Stimulated activated CD4-positive, alpha-beta T cell treated with anti-CD3 and anti-CD28 coated beads, Interleukin-12 subunit alpha, Interleukin-12 subunit beta, amount 100 ng/mL, for 4 hours (primary cell): ENCODE measurements around the gene EYS.
"Not testable (repeated sequence)": the region's sequence is repeated elsewhere in the genome, so short reads cannot be mapped to it uniquely, and the experiment has no call there.

Experiments used
- DNase-seq: peaks from one replicate; pipeline ENCODE4 v3.0.0-alpha.2; 2020

EYS gene

GRCh38 chr6:64263778-64264177 is 1443.2 kb downstream of the EYS start:
- no peak for DNase-seq

DNA sequence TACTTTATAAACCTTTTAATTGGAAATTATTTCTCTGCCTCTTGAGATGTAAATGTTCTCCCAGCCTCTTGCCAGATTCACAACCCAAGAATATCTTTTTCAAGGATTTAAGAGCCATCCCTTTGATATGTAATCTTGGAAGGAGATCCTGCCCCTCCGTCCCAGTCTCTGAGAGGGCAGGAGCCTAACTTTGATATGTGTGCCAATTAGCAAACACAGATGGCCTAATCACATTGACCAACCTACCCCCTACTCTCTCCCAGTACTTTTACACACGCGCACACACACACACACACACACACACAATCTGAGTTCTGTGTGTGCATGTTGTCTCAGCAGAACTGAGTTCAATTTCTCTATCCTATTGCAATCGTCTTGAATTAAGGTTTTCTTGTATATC is 1447.7 kb downstream of the EYS start:
- DNase-seq, result no peak

GRCh38 chr6:64258752-64259151 is 1448.3 kb downstream of the EYS start:
- DNase-seq, result no peak

DNA sequence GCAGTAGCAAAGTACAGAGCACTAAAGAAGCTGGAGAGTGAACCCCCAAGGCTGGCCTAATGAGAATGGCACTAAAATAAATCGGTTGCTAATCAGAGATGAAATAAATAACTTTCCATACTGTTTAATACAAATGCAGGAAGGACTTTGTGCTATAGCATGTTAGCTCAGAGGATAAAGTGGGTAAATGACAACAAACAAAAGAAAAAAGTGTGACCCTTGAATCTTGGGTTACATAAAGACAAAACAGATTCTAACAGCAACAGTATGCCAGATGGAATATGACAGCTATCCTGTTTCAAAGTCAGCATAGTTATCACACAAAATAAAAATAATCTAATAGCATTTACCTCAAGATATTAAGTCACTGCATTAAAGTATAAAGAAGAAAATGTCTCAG is 1448.7 kb downstream of the EYS start:
- DNase-seq, result no peak

DNA sequence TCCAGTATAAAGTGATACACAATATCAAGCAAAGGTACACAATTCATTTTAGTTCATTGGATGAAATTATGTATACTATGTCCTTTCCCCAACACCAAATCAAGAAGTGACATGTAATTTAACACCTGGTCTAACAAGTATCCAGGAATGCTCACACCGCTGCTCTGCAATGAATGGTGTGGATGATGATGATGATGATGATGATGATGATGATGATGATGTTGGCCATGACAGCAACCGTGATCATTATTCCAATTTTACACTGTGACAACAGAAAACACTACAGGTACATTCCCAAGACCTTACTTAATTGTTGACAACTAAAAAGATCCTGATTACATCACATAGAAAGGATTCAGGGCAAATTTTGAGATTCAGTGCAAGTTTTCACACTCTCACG is 1449.4 kb downstream of the EYS start:
- no peak for DNase-seq

DNA sequence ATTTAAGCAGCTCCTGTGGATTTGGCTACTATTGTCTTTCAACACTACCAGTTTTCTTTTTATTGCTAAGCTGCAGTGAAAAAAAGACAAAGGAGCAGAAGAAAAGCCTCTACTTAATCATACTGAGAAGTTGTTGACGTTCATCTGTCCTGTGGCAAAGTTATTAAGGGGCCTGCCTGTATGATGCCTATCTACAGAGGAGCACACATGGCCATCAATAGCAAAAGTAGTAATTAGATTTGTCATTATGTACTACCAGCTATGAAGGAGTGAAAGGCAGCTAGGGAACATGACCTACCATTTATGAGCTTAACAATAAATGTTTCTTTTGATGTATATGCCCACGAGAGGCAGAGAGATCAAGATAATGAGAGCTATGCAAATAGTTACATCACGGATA is 1450.5 kb downstream of the EYS start:
- no peak for DNase-seq

- DNase-seq, result no peak
Measured at GRCh38 chr6:64255000-64255399, 1452.0 kb downstream of the EYS start.

DNA sequence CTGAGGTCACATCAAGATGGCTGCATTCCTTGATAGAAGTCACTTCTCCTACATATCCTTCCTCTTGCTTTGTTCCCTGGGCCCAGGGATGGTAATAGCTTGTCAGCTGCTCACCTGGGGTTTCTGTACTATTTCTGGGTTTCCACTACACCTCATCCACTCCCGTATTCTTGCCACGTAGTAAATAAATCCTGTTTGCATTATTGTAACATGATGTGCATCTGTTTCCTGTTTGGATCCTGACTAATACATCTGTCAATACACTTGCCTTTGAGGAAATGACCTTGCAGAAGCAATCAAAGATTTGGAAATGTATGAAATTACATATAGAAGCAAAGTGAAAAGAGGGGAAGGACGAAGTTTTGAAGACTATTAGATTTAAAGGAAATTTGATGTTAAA is 1452.5 kb downstream of the EYS start:
- no peak for DNase-seq

- no peak for DNase-seq
Measured at GRCh38 chr6:64252256-64252655, 1454.8 kb downstream of the EYS start.

- DNase-seq, result no peak
Measured at GRCh38 chr6:64250126-64250525, 1456.9 kb downstream of the EYS start.

DNA sequence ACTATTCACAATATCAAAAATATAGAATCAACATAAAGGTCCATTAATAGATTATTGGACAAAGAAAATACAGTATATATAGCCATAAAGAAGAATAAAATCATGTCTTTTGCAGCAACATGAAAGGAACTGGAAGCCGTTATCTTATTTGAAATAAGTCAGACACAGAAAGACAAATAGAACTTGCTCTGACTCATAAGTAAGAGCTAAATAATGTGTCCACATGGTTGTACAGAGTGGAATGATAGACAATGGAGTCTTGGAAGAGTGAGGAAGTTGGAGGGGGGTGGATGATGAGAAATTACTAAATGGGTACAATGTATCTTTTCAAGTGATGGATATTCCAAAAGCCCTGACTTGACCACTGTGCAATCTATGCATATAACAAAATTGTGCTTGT is 1457.9 kb downstream of the EYS start:
- no peak for DNase-seq

DNA sequence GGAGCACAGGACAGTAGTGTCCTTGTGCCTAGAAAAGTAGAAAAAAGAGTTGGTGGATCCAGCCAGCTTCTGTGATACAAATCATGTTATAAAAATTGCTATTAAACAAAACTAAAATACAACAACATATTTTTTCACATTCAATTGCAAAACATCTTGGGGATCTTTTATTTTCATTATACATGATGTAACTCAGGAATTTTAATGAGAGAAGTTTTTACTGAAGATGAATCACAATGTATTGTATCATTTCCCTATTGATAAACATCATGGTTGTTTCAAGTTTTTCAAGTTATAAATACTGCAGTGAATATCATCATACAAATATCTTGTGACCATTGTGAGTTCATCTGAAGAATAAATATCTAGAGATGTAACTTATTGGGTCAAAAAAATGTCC is 1463.4 kb downstream of the EYS start:
- no peak for DNase-seq

DNA sequence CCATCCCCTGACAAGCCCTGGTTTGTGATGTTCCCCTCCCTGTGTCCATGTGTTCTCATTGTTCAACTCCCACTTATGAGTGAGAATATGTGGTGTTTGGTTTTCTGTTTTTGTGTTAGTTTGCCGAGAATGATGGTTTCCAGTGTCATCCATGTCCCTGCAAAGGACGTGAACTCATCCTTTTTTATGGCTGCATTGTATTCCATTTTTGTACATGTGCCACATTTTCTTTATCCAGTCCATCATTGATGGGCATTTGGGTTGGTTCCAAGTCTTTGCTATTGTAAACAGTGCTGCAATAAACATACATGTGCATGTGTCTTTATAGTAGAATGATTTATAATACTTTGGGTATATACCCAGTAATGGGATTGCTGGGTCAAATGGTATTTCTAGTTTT is 1468.1 kb downstream of the EYS start:
- not testable (repeated sequence) for DNase-seq

- DNase-seq, result no peak
Measured at GRCh38 chr6:64238071-64238470, 1469.0 kb downstream of the EYS start.

GRCh38 chr6:64233746-64234145 is 1473.3 kb downstream of the EYS start:
- no peak for DNase-seq

DNA sequence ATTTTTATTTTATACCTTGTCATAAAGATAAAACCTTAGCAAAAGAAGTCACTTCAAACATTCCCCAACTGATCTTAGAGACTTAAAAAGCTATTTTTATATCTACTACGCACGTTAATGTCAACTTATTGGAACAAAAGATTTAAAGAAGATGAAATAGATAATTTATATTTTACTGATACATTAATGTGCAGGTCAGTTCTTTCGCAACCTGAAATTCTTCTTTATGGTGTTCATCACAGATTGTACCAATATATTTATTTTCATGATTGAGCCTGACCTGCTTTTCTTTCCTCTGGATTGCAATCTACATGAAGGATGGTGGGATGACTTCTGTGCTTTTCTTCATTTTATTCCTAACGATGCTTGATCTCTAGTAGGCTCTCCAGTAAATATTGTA is 1475.1 kb downstream of the EYS start:
- no peak for DNase-seq

- DNase-seq, result no peak
Measured at GRCh38 chr6:64230530-64230929, 1476.5 kb downstream of the EYS start.

DNA sequence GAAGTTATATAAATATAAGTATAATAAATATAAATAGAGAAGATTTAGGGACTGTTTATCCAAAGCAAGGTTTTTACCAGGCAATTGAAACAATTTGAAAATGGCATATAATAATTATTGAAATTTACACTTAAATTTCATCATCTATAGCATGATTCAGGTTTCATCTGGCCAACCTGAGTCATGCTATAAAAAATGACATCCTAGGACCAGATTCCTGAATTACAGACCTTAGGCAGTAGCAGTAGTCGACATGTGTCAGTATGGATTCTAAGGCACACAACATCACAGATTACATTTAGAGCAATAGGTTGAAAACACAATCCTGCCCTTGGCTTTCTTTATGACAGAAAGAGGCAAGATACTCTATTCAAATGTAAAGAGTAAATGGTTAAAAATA is 1479.2 kb downstream of the EYS start:
- DNase-seq, result no peak

GRCh38 chr6:64225503-64225902 is 1481.5 kb downstream of the EYS start:
- no peak for DNase-seq

DNA sequence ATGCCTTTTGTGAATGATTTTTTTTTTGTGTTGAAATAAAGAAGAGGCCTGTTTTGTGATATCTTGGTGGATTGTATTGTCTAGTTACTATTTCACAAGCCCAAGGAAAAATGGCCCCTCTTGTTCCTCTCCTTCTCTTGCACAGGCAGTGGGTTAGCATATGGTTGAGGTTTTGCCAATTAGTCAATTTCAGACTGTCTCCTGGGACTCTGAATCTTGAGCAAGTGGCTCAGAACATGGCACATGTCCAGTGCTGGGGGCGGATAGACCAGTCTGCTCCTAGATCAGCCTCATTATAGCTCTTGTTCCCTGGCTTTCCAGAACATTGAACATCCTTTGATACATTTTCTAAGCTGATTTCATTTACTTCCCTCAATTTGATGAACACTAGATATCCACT is 1482.2 kb downstream of the EYS start:
- no peak for DNase-seq

GRCh38 chr6:64221776-64222175 is 1485.2 kb downstream of the EYS start:
- no peak for DNase-seq

- DNase-seq, result no peak
Measured at GRCh38 chr6:64220801-64221200, 1486.2 kb downstream of the EYS start.

- no peak for DNase-seq
Measured at GRCh38 chr6:64217721-64218620, 1489.1 kb downstream of the EYS start.

DNA sequence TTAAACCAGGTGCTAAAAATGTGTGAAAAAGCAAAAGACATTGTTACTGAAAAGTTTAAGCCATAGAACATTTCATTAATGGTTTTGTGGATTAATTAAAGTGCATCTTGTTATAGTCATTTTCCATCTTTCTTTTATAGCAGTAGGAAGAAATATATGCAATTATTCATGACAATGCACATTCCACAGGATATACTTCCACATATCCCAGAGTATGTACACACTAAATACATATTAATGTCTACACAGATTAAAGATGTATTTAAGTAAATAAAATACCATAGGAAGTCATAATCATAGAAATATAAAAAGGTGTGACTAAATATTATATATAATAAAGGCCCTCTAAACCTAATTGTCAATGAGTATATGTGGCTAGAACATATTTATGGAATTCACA is 1492.7 kb downstream of the EYS start:
- DNase-seq, result no peak

GRCh38 chr6:64213697-64214096 is 1493.3 kb downstream of the EYS start:
- no peak for DNase-seq
